Left colon (tissue), 2 donors: ENCODE measurements around the gene RNU2-1. TPM values are rescaled to one million over a fixed set of nuclear protein-coding genes. Genes with fewer than 3 reads are reported as not detected.
"Not testable (repeated sequence)": the region's sequence is repeated elsewhere in the genome, so short reads cannot be mapped to it uniquely, and the experiment has no call there.

Source experiments
- ATAC-seq: fragments of 200-7000 bp; cut with Tn5 transposase; one replicate; pipeline ENCODE4 v1.9.1; 2020; ENCODE audit warnings: mild to moderate bottlenecking, moderate library complexity
- DNase-seq, 2 donors: peaks; one replicate each; pipeline ENCODE4 v3.0.0-alpha.2; 2020
- intact Hi-C, 2 donors: fragments of 100-400 bp; cut with DNase I in 1 of 2; cut with micrococcal nuclease in 1 of 2; formaldehyde crosslinking; loops; one replicate each; pipeline versions ENCODE4 v1.11.2 to v1.14.0; 2022; cut with DNase I, micrococcal nuclease
- long read RNA-seq: library from polyadenylated mRNA; unstranded; transcript quantifications from one replicate; pipeline ENCODE4 v2.0.0, GENCODE V29; 2021
- total RNA-seq, 2 donors: library from RNA; stranded (reverse); fragmentation: NEBNext Ultra II Directional; extraction: Animal tissue kit (Norgen Biotek cat#: 25700); gene quantifications; one replicate each; pipeline ENCODE4 v1.2.1, GENCODE V29; 2021
- donor health status: DM: no; HTN: no; CAD: no.
- donor health status: DM: yes; HTN: yes; CAD: no.

The RNU2-1 gene
- total RNA-seq = 1,000 to 10,000 TPM; 4,822 to 6,579 TPM
- long read RNA-seq = 0 reads

DNA sequence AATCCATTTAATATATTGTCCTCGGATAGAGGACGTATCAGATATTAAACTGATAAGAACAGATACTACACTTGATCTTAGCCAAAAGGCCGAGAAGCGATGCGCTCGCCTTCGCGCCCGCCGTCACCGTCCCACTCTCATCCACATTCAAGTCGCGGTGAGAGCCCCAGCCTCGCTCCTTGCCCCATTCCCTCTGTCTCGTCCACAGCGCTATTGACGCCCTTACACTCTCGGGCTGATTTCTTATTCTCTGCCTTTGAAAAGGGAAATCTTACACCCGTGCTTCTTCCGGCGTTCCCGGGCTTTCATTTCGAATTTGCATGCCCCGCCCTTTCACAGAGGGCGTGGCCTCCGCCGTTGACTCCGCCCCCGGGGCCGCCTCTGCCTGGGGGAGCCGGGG lies at the start of gene RNU2-1:
TSS of gene RNU2-1 (minus strand) at position 101 of the 400 bp plus-strand sequence.
- intact Hi-C loops, DNase-seq, ATAC-seq: not testable (repeated sequence)

DNA sequence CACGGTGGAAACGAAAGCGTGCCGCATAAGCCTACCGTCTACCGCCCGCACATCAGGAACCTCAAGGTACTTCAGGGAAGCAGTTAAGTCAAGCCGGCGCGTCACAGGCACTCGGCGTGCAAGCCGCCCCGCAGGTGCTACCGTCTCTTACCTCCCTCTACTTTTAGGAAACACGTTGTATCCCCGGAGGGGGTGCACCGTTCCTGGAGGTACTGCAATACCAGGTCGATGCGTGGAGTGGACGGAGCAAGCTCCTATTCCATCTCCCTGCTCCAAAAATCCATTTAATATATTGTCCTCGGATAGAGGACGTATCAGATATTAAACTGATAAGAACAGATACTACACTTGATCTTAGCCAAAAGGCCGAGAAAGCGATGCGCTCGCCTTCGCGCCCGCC lies 39.1 kb upstream of the RNU2-1 start:
- intact Hi-C loops, ATAC-seq, DNase-seq: not testable (repeated sequence)

DNA sequence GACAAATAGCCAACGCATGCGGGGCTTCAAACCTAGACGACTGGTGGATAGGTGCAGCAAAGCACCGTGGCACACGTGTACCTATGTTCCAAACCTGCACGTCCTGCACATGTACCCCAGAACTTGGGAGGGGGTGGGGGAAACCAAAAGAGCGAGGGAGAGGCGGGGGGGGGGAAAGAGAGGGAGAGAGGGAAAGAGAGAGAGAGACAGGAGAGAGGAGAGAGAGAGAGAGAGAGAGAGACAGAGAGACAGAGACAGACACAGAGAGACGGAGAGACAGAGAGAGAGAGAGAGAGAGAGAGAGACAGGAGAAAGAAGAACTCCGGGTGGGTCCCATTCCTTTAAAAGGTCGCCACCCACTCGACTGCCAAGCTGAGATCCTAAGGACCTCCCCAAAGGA lies 38.7 kb upstream of the RNU2-1 start:
- ATAC-seq, DNase-seq, intact Hi-C loops: not testable (repeated sequence)

DNA sequence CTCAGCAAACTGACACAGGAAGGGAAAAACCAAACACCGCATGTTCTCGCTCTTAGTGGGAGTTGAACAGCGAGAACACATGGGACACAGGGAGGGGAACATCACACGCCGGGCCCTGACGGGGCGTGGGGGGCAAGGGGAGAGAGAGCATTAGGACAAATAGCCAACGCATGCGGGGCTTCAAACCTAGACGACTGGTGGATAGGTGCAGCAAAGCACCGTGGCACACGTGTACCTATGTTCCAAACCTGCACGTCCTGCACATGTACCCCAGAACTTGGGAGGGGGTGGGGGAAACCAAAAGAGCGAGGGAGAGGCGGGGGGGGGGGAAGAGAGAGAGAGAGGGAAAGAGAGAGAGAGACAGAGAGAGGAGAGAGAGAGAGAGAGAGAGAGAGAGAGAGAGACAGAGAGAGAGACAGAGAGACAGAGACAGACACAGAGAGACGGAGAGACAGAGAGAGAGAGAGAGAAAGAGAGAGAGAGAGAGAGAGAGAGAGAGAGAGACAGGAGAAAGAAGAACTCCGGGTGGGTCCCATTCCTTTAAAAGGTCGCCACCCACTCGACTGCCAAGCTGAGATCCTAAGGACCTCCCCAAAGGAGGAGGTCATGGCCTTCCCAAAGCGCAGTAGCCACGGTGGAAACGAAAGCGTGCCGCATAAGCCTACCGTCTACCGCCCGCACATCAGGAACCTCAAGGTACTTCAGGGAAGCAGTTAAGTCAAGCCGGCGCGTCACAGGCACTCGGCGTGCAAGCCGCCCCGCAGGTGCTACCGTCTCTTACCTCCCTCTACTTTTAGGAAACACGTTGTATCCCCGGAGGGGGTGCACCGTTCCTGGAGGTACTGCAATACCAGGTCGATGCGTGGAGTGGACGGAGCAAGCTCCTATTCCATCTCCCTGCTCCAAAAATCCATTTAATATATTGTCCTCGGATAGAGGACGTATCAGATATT lies 37.1 kb upstream of the RNU2-1 start:
- DNase-seq, intact Hi-C loops, ATAC-seq: not testable (repeated sequence)

DNA sequence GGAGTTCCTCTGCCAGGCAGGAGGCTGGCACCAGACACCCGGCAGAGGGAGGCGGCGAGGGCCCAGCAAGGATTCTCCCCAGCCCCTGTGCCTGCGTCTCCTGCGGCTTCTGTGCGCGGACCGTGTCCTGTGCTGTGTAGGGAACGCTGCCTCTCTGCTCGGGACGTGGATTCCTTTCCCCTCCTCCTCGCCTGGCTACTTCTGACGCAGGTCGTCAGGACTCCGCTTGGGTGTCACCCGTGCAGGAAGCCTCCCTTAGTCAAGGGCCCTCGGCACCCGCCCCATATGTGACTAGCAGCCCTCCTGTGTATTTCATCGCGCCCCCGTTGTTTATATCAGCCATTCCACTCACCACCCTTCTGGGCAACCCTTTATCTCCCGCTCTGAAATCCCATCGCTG lies 12.7 kb upstream of the RNU2-1 start:
- intact Hi-C loops, ATAC-seq, DNase-seq: not testable (repeated sequence)

DNA sequence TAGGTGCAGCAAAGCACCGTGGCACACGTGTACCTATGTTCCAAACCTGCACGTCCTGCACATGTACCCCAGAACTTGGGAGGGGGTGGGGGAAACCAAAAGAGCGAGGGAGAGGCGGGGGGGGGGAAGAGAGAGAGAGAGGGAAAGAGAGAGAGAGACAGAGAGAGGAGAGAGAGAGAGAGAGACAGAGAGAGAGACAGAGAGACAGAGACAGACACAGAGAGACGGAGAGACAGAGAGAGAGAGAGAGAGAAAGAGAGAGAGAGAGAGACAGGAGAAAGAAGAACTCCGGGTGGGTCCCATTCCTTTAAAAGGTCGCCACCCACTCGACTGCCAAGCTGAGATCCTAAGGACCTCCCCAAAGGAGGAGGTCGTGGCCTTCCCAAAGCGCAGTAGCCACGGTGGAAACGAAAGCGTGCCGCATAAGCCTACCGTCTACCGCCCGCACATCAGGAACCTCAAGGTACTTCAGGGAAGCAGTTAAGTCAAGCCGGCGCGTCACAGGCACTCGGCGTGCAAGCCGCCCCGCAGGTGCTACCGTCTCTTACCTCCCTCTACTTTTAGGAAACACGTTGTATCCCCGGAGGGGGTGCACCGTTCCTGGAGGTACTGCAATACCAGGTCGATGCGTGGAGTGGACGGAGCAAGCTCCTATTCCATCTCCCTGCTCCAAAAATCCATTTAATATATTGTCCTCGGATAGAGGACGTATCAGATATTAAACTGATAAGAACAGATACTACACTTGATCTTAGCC lies 7.0 kb upstream of the RNU2-1 start:
- ATAC-seq, DNase-seq, intact Hi-C loops: not testable (repeated sequence)

DNA sequence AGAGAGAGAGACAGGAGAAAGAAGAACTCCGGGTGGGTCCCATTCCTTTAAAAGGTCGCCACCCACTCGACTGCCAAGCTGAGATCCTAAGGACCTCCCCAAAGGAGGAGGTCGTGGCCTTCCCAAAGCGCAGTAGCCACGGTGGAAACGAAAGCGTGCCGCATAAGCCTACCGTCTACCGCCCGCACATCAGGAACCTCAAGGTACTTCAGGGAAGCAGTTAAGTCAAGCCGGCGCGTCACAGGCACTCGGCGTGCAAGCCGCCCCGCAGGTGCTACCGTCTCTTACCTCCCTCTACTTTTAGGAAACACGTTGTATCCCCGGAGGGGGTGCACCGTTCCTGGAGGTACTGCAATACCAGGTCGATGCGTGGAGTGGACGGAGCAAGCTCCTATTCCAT lies 5.8 kb upstream of the RNU2-1 start:
- DNase-seq, ATAC-seq, intact Hi-C loops: not testable (repeated sequence)

DNA sequence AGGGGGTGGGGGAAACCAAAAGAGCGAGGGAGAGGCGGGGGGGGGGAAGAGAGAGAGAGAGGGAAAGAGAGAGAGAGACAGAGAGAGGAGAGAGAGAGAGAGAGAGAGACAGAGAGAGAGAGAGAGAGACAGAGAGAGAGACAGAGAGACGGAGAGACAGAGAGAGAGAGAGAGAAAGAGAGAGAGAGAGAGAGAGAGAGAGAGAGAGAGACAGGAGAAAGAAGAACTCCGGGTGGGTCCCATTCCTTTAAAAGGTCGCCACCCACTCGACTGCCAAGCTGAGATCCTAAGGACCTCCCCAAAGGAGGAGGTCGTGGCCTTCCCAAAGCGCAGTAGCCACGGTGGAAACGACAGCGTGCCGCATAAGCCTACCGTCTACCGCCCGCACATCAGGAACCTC lies 514 bp downstream of the RNU2-1 start:
- DNase-seq, intact Hi-C loops, ATAC-seq: not testable (repeated sequence)

DNA sequence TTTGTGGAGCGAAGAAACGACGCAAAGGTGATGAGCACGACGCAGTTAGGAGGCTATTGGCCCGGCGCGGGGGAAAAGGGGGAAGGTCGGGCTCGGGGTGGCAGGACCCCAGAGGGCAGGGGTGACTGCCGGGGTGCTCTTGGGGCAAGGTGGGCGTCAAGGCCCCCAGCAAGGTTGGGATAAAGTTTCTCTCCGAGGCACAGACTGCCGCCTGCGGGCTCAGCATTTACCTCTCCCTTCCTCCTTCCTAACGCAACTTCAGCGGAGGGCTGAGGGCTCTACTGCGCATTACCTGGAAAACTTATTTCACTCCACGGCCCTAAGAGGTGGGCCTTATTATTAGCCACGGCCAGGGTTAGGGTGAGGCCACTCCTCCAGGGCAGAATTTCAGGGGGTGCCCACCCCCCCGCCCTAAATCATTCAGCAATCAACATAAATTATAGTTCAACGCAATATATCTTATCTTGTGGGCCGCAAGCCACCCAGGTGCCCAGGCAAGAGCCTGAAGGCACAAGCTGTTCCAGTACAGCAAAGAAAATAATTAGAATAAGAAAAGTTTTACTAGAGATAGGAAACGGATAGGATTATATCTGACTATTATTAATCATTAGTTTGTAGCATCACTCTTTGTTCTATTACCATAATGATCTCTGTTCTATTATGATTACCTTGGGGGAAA lies 1.6 kb downstream of the RNU2-1 start:
- ATAC-seq, intact Hi-C loops: not testable (repeated sequence)
- DNase-seq = peak; percentile 52 to 77

DNA sequence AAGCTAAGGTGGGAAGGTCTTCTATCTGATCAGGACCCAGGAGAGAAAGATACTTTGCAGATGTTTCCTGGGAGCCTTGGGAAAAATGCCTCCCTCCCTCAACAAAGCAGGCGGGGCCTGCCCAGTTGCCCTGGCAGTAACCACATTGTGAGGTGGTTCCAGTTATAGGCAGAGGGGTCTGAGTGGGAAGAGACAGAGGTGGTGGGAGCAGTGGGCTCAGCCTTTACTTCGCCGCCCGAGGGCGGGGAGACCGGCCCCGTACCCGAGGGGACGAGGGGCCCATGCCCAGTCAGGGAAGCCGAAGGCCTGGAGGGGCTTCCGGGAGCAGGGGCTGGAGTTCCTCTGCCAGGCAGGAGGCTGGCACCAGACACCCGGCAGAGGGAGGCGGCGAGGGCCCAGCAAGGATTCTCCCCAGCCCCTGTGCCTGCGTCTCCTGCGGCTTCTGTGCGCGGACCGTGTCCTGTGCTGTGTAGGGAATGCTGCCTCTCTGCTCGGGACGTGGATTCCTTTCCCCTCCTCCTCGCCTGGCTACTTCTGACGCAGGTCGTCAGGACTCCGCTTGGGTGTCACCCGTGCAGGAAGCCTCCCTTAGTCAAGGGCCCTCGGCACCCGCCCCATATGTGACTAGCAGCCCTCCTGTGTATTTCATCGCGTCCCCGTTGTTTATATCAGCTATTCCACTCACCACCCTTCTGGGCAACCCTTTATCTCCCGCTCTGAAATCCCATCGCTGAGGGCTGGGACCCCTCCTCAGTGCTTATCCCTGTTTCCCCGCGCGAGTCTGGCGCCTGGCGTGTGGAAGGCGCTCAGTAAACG lies 2.4 kb downstream of the RNU2-1 start:
- ATAC-seq = peak; percentile 68
- not testable (repeated sequence) for DNase-seq

DNA sequence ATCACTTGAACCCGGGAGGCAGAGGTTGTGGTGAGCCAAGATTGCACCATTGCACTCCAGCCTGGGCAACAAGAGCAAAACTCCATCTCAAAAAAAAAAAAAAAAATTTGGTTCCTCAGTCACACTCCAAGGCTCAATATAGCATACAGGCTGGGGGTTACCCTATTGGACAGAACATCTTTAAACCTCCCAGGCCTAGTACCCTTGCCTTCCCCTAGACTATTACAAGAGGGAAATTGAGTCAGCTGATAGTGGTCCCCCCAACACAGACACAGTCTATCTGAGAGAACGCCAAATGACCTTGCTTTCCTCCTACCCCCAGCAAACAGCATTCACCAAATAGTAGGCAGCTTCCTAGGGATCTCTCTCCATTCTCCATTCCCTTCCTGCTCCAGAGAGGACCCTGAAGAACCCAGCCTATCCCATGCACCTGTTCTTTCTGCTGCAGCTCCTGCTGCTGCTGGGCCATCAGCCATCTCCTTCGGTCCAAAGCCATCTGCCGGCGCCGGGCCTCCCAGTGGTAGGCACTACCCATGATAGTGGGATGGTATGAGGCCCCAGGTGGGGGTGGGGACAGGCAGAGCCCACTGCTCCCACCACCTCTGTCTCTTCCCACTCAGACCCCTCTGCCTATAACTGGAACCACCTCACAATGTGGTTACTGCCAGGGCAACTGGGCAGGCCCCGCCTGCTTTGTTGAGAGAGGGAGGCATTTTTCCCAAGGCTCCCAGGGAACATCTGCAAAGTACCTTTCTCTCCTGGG lies 5.6 kb downstream of the RNU2-1 start, which contains the start of gene CCDC200:
TSS of gene CCDC200 (minus strand) at position 604 of the 763 bp plus-strand sequence. CDS start at position 535, 69 bp downstream.
- peak; percentile 17 for ATAC-seq
- intact Hi-C loops, DNase-seq: not testable (repeated sequence)

More for the DNA sequence above, 2.4 kb downstream of the RNU2-1 start:
- intact Hi-C loops = not testable (repeated sequence)

DNA sequence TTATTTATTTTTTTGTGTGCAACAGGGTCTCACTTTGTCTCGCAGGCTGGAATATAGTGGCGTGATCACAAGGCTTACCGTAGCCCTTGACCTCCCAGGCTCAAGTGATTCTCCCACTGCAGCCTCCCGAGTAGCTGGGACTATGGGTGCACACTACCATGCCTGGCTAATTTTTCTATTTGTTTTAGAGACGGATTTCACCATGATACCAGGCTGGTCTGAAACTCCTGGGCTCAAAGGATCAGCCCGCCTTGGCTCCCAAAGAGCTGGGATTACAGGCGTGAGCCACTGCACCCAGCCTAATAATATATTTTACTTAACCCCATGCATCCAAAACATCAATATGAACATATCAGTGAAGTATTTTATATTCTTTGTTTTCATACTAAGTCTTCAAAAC lies 7.4 kb downstream of the RNU2-1 start:
- ATAC-seq (no peak), DNase-seq (no peak)
- intact Hi-C loops = no loop called here

DNA sequence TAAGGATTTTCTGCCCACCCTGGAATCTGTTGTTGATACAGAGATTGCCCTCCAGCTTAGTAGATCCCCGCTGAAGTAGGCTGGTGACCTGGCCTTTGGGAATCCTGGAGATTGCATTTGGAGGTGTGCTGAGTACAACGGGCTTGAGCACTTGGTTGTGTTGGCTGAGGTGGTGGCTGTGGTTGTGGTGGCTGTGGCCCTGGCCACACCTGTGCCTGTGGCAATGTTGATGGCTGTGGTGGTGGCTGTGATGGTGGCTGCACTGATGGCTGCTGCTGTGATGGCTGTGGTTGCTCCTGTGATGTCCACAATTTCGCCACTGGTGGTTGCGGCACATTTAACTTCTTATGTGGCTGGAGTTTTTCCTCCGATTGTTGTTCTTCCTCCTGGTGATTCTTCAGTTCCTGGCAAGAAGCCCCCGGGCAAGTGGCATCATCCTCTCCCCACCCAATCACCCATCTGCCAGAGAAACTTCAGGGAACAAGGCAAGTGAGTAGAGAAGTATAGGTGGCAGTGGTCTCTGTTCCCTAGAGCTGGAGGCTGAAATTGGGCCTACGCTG lies 9.6 kb downstream of the RNU2-1 start:
- no peak for ATAC-seq
- intact Hi-C loops = no loop called here
- DNase-seq = no peak

DNA sequence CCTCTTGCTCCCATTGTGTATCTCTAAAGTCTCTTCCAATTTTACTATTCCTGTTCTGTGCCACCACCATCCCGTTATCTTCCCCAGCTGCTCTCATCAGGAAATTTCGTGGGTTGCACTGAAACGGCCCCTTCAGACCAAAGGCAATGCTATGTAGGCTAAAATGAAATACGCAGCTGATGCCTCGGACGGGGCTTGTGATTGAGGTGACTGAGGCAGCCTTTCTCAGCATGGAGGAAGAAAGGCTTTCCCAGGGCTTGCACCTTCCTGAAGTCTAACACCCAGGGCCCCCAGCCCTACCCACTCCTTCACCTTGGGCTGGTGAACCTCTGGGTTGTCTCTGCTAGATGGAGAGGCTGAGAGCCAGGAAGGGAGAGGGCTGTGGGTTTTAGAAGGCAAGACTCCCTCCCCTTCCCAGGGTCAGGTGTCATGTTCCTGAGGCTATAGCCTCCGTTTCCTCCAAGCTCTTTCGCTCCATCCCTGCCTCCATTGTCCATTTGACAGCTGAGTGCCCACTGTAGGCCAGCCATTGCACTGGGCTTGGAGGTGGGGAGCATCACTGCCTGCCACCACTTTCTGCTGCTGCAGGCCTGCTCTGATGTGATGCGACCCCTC lies 13.2 kb downstream of the RNU2-1 start:
- intact Hi-C loops = no loop called here
- DNase-seq (no peak), ATAC-seq (no peak)

DNA sequence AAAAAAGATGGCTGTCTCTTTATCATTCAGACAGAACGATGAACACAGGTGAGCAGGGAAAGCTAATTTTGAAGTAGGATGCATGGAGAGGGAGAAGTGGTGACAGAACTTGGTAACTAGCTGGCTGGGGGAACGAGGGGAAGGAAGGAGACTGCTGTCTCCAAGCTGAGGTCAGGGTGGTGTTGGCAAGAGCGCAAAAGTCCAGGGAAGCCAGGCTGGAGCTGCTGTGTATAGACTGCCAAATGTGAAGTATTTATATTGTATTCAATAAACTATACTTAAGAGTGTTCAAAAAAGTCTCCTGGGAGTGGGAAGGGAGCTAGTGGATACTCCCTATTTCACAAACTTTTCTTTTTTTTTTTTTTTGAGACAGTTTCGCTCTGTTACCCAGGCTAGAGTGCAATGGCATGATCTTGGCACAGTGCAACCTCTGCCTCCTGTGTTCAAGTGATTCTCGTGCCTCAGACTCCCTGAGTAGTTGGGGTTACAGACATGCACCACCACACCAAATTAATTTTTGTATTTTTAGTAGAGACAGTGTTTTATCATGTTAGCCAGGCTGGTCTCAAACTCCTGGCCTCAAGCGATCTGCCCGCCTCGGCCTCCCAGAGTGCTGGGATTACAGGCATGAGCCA lies 13.9 kb downstream of the RNU2-1 start:
- no peak for DNase-seq
- ATAC-seq = no peak
- intact Hi-C loops = no loop called here

DNA sequence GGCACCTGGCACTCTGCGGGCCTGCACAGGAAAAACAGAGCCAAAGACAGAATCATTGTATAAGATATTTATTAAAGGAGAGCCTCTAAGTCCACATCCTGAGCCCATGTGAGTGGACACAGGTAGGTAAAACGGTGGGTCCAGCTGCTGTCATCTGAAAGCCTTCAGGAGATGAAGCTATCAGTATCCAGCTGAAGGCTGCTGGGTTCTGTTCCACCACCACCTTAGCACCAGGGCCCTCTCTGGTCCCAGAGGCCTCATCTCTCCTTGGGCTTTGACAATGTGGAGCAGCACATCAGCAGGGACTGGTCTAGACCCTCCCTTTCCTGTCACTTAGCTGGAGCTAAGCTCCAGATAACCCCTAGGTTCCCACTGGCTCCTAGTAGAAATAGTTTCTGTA lies 14.8 kb downstream of the RNU2-1 start:
- intact Hi-C loops = no loop called here
- ATAC-seq = no peak
- no peak for DNase-seq
